A549 (cell line): Measurements from ENCODE around the gene MYO18B. TPM values are rescaled to one million over a fixed set of nuclear protein-coding genes. Genes with fewer than 3 reads are reported as not detected.

Experiments
- ATAC-seq, 2 experiments: fragments of 200-7000 bp in 1 of 2; fragments of >200 bp in 1 of 2; cut with Nextera tagmentation in 1 of 2; cut with Tn5 transposase in 1 of 2; 3 replicates each; pipeline versions ENCODE4 v1.8.0 to v1.9.1; 2018 to 2020; ENCODE audit warnings: mild to moderate bottlenecking in 1 of 2, moderate library complexity in 1 of 2
- CTCF ChIA-PET: fragments of 300-600 bp; sonication (Branson Sonifier 250); formaldehyde crosslinking; extraction: SDS; loops from one replicate; lab custom pipeline; 2021; ENCODE audit warnings: antibody characterized with exemption, inconsistent platforms; lab: Yijun Ruan, JAX
- POLR2A ChIA-PET: fragments of 350-600 bp; formaldehyde crosslinking; extraction: SDS; loops from one replicate; lab custom pipeline; 2021; ENCODE audit warnings: antibody characterized with exemption, inconsistent platforms; lab: Yijun Ruan, JAX
- DNase-seq, 2 experiments: peaks; one replicate each; pipeline versions ENCODE4 v3.0.0 to v3.0.0-alpha.2; 2011 to 2016; ENCODE audit warnings: low read depth in 1 of 2, low spot score in 1 of 2
- FAIRE-seq: peaks from 2 replicates; lab custom pipeline; 2011; peaks lifted over from hg19 to GRCh38; lab: Jason Lieb, UNC
- H3K27ac ChIP-seq, 2 experiments: fragments of >200 bp; sonication (Bioruptor Twin); formaldehyde crosslinking; 3 replicates each; pipeline ENCODE4 v1.5.1; 2016 to 2017
- H3K4me1 ChIP-seq: fragments of >200 bp; sonication (Bioruptor Twin); formaldehyde crosslinking; 3 replicates; pipeline ENCODE4 v1.6.1; 2016
- H3K4me2 ChIP-seq: fragments of >200 bp; sonication (Bioruptor Twin); formaldehyde crosslinking; 3 replicates; pipeline ENCODE4 v1.6.1; 2016
- H3K4me3 ChIP-seq: fragments of >200 bp; sonication (Bioruptor Twin); formaldehyde crosslinking; 3 replicates; pipeline ENCODE4 v1.5.1; 2016
- H3K9me3 ChIP-seq: fragments of >200 bp; sonication (Bioruptor Twin); formaldehyde crosslinking; 3 replicates; pipeline ENCODE4 v1.6.1; 2016
- ATOH8 ChIP-seq: fragments of 250-450 bp; sonication (Bioruptor Pico); IDR thresholded peaks from 2 replicates; pipeline ENCODE4 v1.5.0; 2020; ENCODE audit warnings: low read depth, mild to moderate bottlenecking, moderate library complexity
- CTCF ChIP-seq: fragments of >200 bp; sonication (Bioruptor Twin); formaldehyde crosslinking; IDR thresholded peaks from 3 replicates; pipeline ENCODE4 v1.5.1; 2016
- EHMT2 ChIP-seq: fragments of 200-600 bp; sonication (generic); IDR thresholded peaks from 2 replicates; pipeline ENCODE4 v1.6.1; 2016; ENCODE audit warnings: antibody characterized with exemption, low read depth, mild to moderate bottlenecking, moderate library complexity
- FOSB ChIP-seq: fragments of 250-450 bp; sonication (Bioruptor Pico); IDR thresholded peaks from 2 replicates; pipeline ENCODE4 v1.5.0; 2020; ENCODE audit warnings: mild to moderate bottlenecking, moderate library complexity
- GATA3 ChIP-seq: IDR thresholded peaks from 2 replicates; pipeline ENCODE4 v1.6.1; 2012; ENCODE audit warnings: borderline replicate concordance
- NR3C1 ChIP-seq: fragments of >200 bp; sonication (Bioruptor Twin); formaldehyde crosslinking; IDR thresholded peaks from 3 replicates; pipeline ENCODE4 v1.6.1; 2017
- POLR2A ChIP-seq: IDR thresholded peaks from 2 replicates; pipeline ENCODE4 v1.6.1; 2012; ENCODE audit warnings: mild to moderate bottlenecking, low read length
- RAD21 ChIP-seq, 2 experiments: fragments of >200 bp in 1 of 2; sonication (Bioruptor Twin) in 1 of 2; formaldehyde crosslinking in 1 of 2; IDR thresholded peaks in 1 of 2; conservative IDR thresholded peaks in 1 of 2; 2 replicates in 1 of 2; 3 replicates in 1 of 2; pipeline ENCODE4 v1.6.1; 2012 to 2018; ENCODE audit warnings: inconsistent platforms in 1 of 2
- RARB ChIP-seq: fragments of 250-450 bp; sonication (Bioruptor Pico); IDR thresholded peaks from 2 replicates; pipeline ENCODE4 v1.8.0; 2021; ENCODE audit warnings: mild to moderate bottlenecking, moderate library complexity
- RCOR1 ChIP-seq: fragments of 150-350 bp; IDR thresholded peaks from 2 replicates; pipeline ENCODE4 v1.6.1; 2014; ENCODE audit warnings: antibody characterized with exemption, low read length, low read depth
- ZC3H11A ChIP-seq: fragments of 450-650 bp; IDR thresholded peaks from 2 replicates; pipeline ENCODE4 v1.6.1; 2014; ENCODE audit warnings: antibody characterized with exemption, mild to moderate bottlenecking
- ZNF302 ChIP-seq: fragments of 250-450 bp; sonication (Bioruptor Pico); IDR thresholded peaks from 2 replicates; pipeline ENCODE4 v1.9.0; 2021; ENCODE audit warnings: inconsistent platforms, mild to moderate bottlenecking, moderate library complexity
- WGBS: methylation state at CpG from one replicate; pipeline ENCODE4 v1.1.6; 2017; ENCODE audit errors: missing lambda C conversion rate; 5-methylcytosine and 5-hydroxymethylcytosine counted together
- polyA plus RNA-seq, 4 experiments: library from polyadenylated mRNA; depleted of rRNA in 3 of 4; stranded (reverse); fragments of >200 nt; fragmentation: RNase III in 1 of 4; extraction: RNeasy Plus Mini Kit Qiagen cat#74134 plus additional on column Dnase treatment in 1 of 4; gene quantifications; 2 replicates in 3 of 4; 3 replicates in 1 of 4; pipeline ENCODE4 v1.2.3, GENCODE V29; 2011 to 2017
- small RNA-seq, 6 experiments: library from RNA; depleted of rRNA; stranded (forward); fragments of <200 nt; gene quantifications; one replicate each; pipeline ENCODE3, GENCODE V24; 2012
- TF ChIP-seq, protein P1 (sequence below): fragments of 250-450 bp; sonication (Bioruptor Pico); IDR thresholded peaks from 2 replicates; pipeline ENCODE4 v1.5.0; 2021; ENCODE audit warnings: mild to moderate bottlenecking, moderate library complexity, borderline replicate concordance
- TF ChIP-seq, protein P2 (sequence below): fragments of 150-350 bp; IDR thresholded peaks from 2 replicates; pipeline ENCODE4 v1.6.1; 2014; ENCODE audit warnings: low read depth, mild to moderate bottlenecking, low read length
- TF ChIP-seq, protein P3 (sequence below): fragments of >200 bp; sonication (Bioruptor Twin); formaldehyde crosslinking; IDR thresholded peaks from 3 replicates; pipeline ENCODE4 v1.6.1; 2016
- TF ChIP-seq, protein P4 (sequence below): fragments of 200-600 bp; sonication (generic); IDR thresholded peaks from 2 replicates; pipeline ENCODE4 v1.6.1; 2016; ENCODE audit warnings: antibody characterized with exemption, mild to moderate bottlenecking, moderate library complexity

Gene MYO18B
- polyA plus RNA-seq, 2 of the 4 experiments (the other 2 are of a cell fraction): 0.01 TPM

- ATAC-seq: no peak
- CTCF ChIA-PET: no interaction called here
- no peak for FAIRE-seq
- Histone ChIP-seq H3K4me3 (no peak overlapping the region), H3K4me2 (no peak overlapping the region), H3K27ac (no peak overlapping the region), H3K9me3 (no peaks in the 10 kb centered on the region), H3K4me1 (no peaks in the 10 kb centered on the region)
- POLR2A ChIA-PET: no interaction called here
- TF ChIP-seq GATA3: no peak
- no peak for TF ChIP-seq RCOR1
- TF ChIP-seq RAD21 (conservative IDR thresholded peaks at IDR 0.05 in 1 of 2, IDR thresholded peaks at IDR 0.05 in 1 of 2): no peak
- TF ChIP-seq, protein P1, sequence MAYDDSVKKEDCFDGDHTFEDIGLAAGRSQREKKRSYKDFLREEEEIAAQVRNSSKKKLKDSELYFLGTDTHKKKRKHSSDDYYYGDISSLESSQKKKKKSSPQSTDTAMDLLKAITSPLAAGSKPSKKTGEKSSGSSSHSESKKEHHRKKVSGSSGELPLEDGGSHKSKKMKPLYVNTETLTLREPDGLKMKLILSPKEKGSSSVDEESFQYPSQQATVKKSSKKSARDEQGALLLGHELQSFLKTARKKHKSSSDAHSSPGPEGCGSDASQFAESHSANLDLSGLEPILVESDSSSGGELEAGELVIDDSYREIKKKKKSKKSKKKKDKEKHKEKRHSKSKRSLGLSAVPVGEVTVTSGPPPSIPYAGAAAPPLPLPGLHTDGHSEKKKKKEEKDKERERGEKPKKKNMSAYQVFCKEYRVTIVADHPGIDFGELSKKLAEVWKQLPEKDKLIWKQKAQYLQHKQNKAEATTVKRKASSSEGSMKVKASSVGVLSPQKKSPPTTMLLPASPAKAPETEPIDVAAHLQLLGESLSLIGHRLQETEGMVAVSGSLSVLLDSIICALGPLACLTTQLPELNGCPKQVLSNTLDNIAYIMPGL (CRISPR knock-in tag): no peak
- TF ChIP-seq ZC3H11A: no peak
- TF ChIP-seq CTCF: no peak
- TF ChIP-seq, protein P2, sequence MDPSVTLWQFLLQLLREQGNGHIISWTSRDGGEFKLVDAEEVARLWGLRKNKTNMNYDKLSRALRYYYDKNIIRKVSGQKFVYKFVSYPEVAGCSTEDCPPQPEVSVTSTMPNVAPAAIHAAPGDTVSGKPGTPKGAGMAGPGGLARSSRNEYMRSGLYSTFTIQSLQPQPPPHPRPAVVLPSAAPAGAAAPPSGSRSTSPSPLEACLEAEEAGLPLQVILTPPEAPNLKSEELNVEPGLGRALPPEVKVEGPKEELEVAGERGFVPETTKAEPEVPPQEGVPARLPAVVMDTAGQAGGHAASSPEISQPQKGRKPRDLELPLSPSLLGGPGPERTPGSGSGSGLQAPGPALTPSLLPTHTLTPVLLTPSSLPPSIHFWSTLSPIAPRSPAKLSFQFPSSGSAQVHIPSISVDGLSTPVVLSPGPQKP: no peak
- TF ChIP-seq POLR2A: no peak
- no peak for TF ChIP-seq RARB
- no peak for TF ChIP-seq ATOH8 (CRISPR knock-in tag)
- no peak for TF ChIP-seq ZNF302 (CRISPR knock-in tag)
- no peak for TF ChIP-seq NR3C1
- no peak for TF ChIP-seq EHMT2
- TF ChIP-seq FOSB (CRISPR knock-in tag): no peak
- 0% methylated on average over 1 of the region's 1 CpG for WGBS
- DNase-seq: no peak
Observed at GRCh38 chr22:26075251-26075650, 333.3 kb downstream of the MYO18B start.

DNA sequence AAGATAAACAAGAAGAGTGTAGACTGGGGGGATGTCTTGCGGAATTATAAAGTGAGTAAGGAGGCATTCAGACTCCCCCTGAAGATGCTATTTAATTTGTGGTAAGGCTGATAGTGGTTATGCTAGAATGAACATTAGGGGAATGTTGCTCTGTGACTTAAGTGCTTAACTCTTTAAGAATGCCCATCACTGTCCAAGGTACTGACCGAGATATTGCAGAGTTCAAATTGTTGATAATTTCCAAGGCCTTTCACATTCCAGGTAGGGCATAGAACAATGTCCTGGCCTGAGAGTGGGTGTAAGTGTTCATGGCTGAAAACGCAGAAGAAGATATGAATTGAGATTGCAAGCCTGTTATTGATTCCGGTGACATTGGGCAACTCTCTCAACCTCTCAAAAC lies 337.0 kb downstream of the MYO18B start:
- 1% methylated on average over 4 of the region's 4 CpGs for WGBS
- no peak overlapping the region for H3K4me2 ChIP-seq
- H3K27ac ChIP-seq: no peak overlapping the region
- ChIA-PET CTCF (no interaction called here), POLR2A (no interaction called here)
- no peak for ATAC-seq
- H3K4me3 ChIP-seq: no peak overlapping the region
- FAIRE-seq: no peak
- H3K4me1 ChIP-seq: no peaks in the 10 kb centered on the region
- no peaks in the 10 kb centered on the region for H3K9me3 ChIP-seq
- TF ChIP-seq, protein P3, sequence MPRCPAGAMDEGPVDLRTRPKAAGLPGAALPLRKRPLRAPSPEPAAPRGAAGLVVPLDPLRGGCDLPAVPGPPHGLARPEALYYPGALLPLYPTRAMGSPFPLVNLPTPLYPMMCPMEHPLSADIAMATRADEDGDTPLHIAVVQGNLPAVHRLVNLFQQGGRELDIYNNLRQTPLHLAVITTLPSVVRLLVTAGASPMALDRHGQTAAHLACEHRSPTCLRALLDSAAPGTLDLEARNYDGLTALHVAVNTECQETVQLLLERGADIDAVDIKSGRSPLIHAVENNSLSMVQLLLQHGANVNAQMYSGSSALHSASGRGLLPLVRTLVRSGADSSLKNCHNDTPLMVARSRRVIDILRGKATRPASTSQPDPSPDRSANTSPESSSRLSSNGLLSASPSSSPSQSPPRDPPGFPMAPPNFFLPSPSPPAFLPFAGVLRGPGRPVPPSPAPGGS: no peak
- TF ChIP-seq ZC3H11A: no peak
- TF ChIP-seq, protein P4, sequence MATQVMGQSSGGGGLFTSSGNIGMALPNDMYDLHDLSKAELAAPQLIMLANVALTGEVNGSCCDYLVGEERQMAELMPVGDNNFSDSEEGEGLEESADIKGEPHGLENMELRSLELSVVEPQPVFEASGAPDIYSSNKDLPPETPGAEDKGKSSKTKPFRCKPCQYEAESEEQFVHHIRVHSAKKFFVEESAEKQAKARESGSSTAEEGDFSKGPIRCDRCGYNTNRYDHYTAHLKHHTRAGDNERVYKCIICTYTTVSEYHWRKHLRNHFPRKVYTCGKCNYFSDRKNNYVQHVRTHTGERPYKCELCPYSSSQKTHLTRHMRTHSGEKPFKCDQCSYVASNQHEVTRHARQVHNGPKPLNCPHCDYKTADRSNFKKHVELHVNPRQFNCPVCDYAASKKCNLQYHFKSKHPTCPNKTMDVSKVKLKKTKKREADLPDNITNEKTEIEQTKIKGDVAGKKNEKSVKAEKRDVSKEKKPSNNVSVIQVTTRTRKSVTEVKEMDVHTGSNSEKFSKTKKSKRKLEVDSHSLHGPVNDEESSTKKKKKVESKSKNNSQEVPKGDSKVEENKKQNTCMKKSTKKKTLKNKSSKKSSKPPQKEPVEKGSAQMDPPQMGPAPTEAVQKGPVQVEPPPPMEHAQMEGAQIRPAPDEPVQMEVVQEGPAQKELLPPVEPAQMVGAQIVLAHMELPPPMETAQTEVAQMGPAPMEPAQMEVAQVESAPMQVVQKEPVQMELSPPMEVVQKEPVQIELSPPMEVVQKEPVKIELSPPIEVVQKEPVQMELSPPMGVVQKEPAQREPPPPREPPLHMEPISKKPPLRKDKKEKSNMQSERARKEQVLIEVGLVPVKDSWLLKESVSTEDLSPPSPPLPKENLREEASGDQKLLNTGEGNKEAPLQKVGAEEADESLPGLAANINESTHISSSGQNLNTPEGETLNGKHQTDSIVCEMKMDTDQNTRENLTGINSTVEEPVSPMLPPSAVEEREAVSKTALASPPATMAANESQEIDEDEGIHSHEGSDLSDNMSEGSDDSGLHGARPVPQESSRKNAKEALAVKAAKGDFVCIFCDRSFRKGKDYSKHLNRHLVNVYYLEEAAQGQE: peak; percentile 83
- no peak for DNase-seq

Small RNAs within 50 kb of the gene (small RNA-seq; reads per million reads assigned to genes)
- gene RN7SKP169 (0 reads per million in 6 experiments), gene RNA5SP494 (0 reads per million in 6 experiments), gene Z98949.2 (0 reads per million in 6 experiments)

Other genes with a start within 250 kb of the MYO18B start
- gene GRK3, start 177.5 kb upstream of the MYO18B start, polyA plus RNA-seq (2011; rRNA removed): 6.5 and 6.9 TPM in 2 replicates
- 3.4 to 3.9 TPM (median 3.5 TPM) in 3 replicates for gene GRK3, start 177.5 kb upstream of the MYO18B start, polyA plus RNA-seq (2017; fragmentation: RNase III; extraction: RNeasy Plus Mini Kit Qiagen cat#74134 plus additional on column Dnase treatment)